HL-60 (cell line): ENCODE measurements around the gene RTN4RL1.

ENCODE experiments used
- DNase-seq, 2 experiments: peaks; one replicate each; pipeline ENCODE4 v3.0.0-alpha.2; 2010 to 2020; ENCODE audit warnings: low read depth in 1 of 2, low spot score in 1 of 2
- H3K27ac ChIP-seq: fragments of 250-450 bp; sonication (Bioruptor Pico); replicated peaks from 2 replicates; pipeline ENCODE4 v1.5.1; 2020; ENCODE audit warnings: mild to moderate bottlenecking, moderate library complexity
- H3K27me3 ChIP-seq: fragments of 250-450 bp; sonication (Bioruptor Pico); 2 replicates; pipeline ENCODE4 v1.5.1; 2021; ENCODE audit warnings: mild to moderate bottlenecking, moderate library complexity; ENCODE audit not compliant: insufficient read depth, poor library complexity, severe bottlenecking
- H3K4me3 ChIP-seq: replicated peaks from 2 replicates; pipeline ENCODE4 v1.5.1; 2011; ENCODE audit warnings: mild to moderate bottlenecking, control low read depth, low read length; ENCODE audit not compliant: insufficient read depth
- GABPA ChIP-seq: IDR thresholded peaks from 2 replicates; pipeline ENCODE4 v1.6.1; 2012; ENCODE audit warnings: low read depth
- POLR2AphosphoS5 ChIP-seq: IDR thresholded peaks from 2 replicates; pipeline ENCODE4 v1.6.1; 2012; ENCODE audit warnings: low read depth
- SPI1 ChIP-seq: IDR thresholded peaks from 2 replicates; pipeline ENCODE4 v1.6.1; 2012; ENCODE audit warnings: low read depth, mild to moderate bottlenecking, borderline replicate concordance
- TF ChIP-seq, protein P1 (sequence below): IDR thresholded peaks from 2 replicates; pipeline ENCODE4 v1.6.1; 2012; ENCODE audit warnings: low read depth; ENCODE audit not compliant: insufficient replicate concordance
- TF ChIP-seq, protein P2 (sequence below): IDR thresholded peaks from one replicate; pipeline ENCODE4 v1.5.1; 2011; ENCODE audit warnings: low read length, control low read depth, inconsistent platforms; ENCODE audit not compliant: insufficient read depth

The RTN4RL1 gene

DNA sequence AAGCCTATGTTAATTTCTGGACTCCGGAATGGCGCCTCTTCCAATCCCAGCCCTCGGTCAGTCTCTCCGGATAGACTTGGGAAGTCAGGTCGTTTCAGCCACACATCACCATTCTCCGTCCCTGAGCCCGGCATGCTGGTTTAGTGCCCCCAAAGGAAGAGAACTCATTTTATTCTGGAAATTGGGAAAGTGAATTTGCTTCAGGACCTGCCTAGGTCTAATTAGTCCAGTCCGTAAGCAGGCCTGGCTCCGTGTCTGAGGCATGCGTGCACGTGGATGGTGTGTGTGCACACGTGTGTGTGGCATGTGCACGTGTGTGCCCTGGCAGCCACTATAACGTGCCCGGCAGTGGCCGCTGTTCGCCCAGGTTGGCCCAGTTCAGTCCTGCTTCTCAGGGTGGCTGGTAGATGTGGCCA lies 117.9 kb downstream of the RTN4RL1 start:
- no peak for DNase-seq
- Histone ChIP-seq H3K27me3 (peaks cover 8% of the 10 kb centered on the region), H3K27ac (no peak overlapping the region), H3K4me3 (no peak overlapping the region)
- TF ChIP-seq SPI1 (no peak), GABPA (no peak), POLR2AphosphoS5 (no peak)
- TF ChIP-seq, protein P1, sequence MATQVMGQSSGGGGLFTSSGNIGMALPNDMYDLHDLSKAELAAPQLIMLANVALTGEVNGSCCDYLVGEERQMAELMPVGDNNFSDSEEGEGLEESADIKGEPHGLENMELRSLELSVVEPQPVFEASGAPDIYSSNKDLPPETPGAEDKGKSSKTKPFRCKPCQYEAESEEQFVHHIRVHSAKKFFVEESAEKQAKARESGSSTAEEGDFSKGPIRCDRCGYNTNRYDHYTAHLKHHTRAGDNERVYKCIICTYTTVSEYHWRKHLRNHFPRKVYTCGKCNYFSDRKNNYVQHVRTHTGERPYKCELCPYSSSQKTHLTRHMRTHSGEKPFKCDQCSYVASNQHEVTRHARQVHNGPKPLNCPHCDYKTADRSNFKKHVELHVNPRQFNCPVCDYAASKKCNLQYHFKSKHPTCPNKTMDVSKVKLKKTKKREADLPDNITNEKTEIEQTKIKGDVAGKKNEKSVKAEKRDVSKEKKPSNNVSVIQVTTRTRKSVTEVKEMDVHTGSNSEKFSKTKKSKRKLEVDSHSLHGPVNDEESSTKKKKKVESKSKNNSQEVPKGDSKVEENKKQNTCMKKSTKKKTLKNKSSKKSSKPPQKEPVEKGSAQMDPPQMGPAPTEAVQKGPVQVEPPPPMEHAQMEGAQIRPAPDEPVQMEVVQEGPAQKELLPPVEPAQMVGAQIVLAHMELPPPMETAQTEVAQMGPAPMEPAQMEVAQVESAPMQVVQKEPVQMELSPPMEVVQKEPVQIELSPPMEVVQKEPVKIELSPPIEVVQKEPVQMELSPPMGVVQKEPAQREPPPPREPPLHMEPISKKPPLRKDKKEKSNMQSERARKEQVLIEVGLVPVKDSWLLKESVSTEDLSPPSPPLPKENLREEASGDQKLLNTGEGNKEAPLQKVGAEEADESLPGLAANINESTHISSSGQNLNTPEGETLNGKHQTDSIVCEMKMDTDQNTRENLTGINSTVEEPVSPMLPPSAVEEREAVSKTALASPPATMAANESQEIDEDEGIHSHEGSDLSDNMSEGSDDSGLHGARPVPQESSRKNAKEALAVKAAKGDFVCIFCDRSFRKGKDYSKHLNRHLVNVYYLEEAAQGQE = no peak
- TF ChIP-seq, protein P2, sequence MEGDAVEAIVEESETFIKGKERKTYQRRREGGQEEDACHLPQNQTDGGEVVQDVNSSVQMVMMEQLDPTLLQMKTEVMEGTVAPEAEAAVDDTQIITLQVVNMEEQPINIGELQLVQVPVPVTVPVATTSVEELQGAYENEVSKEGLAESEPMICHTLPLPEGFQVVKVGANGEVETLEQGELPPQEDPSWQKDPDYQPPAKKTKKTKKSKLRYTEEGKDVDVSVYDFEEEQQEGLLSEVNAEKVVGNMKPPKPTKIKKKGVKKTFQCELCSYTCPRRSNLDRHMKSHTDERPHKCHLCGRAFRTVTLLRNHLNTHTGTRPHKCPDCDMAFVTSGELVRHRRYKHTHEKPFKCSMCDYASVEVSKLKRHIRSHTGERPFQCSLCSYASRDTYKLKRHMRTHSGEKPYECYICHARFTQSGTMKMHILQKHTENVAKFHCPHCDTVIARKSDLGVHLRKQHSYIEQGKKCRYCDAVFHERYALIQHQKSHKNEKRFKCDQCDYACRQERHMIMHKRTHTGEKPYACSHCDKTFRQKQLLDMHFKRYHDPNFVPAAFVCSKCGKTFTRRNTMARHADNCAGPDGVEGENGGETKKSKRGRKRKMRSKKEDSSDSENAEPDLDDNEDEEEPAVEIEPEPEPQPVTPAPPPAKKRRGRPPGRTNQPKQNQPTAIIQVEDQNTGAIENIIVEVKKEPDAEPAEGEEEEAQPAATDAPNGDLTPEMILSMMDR = no peak

DNA sequence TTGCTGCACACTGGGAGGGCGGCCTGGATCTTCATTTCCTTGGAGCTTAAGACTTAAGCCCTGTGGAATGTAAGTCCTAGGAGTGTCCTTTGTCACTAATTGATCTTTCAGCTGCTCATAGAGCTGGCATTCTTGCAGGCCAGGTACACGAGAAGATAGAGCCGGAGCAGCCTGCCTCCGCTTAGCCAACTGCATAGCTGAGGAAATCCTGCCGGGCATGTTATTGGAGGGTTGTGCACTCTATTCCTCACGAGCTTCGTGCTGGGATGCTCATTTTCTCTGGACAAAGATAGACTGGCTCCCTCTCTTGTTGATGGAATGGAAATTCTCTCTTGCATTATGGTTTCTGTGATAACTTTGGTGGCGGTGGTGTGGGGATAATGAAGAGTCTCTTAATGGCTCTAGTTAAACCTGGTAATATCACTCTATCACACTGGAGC lies 118.5 kb downstream of the RTN4RL1 start:
- Histone ChIP-seq H3K27ac (no peak overlapping the region), H3K4me3 (no peak overlapping the region), H3K27me3 (peaks cover 8% of the 10 kb centered on the region)
- DNase-seq = no peak
- no peak for TF ChIP-seq POLR2AphosphoS5
- no peak for TF ChIP-seq SPI1
- TF ChIP-seq, protein P2 = no peak
- TF ChIP-seq GABPA = no peak
- TF ChIP-seq, protein P1 = no peak

DNA sequence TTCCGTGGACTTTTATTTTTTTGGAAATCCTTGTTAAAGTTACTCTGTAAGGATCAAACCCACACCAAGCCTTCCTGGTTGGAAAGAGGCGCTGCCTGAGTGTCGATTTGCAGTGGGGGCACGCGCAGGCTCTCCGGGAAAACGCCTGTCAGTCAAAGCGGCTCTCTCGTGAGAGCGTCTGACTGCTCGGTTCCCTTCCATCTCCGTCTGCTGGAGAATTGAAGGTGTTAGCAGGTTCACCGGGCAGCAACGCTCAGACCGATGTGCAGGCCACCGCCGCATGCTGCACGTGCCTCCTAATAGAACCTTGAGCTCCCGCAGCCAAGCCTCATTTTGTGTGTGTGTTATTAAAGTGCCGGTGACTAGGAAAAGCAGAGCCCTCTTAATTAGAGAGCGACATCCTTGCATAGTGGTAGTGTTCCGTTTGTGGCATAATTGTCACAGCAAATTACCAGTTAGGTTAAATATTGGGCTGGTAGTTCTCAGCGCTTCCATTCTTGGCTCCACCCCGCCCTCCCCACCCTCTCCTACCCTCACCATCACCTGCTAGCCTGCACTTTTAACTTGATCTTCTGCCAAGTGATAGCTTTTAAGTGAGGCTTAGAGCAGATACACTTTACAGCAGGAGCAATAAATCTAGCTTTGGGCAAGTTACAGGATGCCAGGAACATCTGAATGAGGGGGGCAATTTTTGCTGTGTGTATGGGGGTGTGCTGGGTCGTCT lies 119.8 kb downstream of the RTN4RL1 start:
- H3K4me3 ChIP-seq = no peak overlapping the region
- no peak for DNase-seq
- H3K27me3 ChIP-seq = peaks cover 8% of the 10 kb centered on the region
- H3K27ac ChIP-seq = no peak overlapping the region
- TF ChIP-seq, protein P1 = no peak
- TF ChIP-seq SPI1 (no peak), GABPA (no peak), POLR2AphosphoS5 (no peak)
- TF ChIP-seq, protein P2 = no peak
